Hematopoietic multipotent progenitor cell treated with erythropoietin and hydrocortisone succinate and interleukin-3 and kit ligand, for 17 days (in vitro differentiated cells): Measurements from ENCODE around the gene THRSP.
"Not testable (repeated sequence)": the region's sequence is repeated elsewhere in the genome, so short reads cannot be mapped to it uniquely, and the experiment has no call there.

Source experiments
- DNase-seq: peaks from one replicate; pipeline ENCODE4 v3.0.0-alpha.2; 2015; ENCODE audit warnings: low spot score

Gene THRSP

DNA sequence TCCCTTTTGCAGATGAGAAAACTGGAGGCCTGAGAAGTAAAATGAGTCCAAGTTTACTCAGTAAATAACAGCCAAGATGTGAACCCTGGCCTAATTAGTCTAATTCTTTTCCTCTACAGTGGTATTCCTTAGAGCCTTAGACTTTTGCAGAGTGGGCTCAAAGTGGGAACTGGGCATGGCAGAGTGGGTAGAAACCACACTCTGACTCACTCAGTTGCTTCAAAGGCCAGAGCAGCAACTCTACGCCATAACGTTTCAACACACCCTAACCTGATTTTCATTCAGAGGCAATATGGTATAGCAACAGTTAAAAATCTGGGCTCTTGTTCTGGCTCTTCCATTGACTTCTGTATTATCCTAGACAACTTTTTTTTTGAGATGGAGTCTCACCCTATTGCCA, 2.8 kb downstream of the THRSP start:
- no peak for DNase-seq

DNA sequence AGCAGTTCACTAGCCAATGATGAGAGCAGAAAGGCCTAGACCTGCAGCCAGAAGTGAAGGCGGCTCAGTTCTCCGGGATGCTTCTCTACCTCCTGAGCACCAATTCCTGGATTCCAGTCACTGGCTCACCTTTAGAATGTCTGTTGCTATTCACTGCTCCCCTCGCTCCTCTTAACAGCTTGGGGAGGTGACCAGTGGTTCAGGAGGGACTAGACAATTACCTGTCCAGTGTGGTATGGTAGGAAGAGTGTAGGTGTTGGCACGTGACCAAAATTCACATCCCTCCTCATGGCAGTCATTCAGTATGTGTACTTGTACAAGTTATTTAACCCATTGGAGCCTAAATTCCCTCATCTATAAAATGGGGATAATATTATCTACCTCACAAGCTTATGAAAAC, 4.0 kb downstream of the THRSP start:
- no peak for DNase-seq

DNA sequence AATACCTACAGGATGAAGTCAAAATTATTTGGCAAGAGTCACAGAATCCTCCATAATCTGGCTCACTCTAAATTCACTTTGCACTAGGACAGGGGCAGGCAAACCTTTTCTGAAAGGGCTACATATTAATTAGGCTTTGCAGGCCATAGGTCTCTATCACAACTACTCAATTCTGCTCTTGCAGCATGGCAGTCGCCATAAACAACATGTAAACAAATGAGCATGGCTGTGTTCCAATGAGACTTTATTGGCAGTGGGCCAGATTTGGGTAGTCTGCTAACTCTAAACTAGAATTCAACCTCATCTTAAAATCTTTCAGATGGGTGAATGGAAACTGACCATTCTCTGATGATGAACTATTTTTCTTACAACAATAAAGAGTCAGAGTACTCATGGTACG, 5.8 kb downstream of the THRSP start:
- peak; percentile 73 for DNase-seq

DNA sequence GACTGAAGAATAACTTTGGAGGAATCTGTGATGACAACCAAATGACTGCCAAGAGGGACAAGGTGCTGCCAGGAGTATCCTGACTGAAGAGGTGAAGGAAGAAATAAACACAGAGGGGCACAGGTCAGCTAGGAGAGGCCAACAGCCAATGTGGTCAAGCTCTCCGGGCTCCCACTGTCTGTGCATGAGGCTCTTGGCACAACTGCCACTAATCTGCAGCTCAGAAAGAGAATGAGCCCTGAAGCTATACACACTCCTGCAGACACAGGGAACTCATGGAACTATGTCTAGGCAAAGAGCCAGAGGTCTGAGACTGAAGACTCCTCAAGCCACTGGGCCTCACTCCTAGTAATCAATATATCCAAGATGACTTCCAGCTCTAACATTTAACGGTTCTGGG, 7.0 kb downstream of the THRSP start:
- DNase-seq = no peak

DNA sequence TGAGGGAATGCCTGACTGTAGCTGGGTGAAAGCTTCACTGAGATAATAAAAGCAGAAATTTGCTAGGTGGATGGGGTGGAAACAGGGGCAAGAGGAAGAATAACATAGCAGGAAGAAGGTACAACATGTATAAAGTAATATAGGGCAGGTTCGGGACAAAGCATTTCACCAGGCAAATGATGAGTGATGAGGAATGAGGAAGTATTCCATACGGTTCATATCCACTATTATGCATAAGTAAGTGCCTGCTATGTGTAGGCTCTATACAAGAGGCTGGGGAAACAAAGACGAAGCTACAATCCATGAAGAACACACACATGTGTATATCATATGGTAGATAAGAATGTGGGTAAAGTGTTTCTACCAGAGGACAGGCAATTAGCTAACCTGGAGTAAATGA, 8.1 kb downstream of the THRSP start:
- DNase-seq = no peak

DNA sequence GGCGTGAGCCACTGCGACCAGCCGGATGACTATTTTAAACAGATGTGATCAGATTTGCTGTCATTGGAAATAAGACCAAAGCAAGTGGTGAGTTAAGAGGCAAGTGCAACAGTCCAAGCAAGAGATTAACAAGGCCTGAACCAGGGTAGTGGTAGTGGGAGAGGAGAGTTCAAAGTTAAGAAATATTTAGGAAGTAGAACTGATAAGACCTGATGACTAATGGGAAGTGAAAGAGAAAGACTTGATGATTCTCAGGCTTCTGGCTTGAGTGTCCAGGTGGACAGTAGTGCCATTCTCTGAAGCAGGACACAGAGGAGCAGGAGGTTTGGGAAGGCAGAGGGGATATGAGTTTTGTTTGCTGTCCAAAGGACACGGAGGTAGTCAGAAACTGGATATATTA, 8.8 kb downstream of the THRSP start:
- no peak for DNase-seq

DNA sequence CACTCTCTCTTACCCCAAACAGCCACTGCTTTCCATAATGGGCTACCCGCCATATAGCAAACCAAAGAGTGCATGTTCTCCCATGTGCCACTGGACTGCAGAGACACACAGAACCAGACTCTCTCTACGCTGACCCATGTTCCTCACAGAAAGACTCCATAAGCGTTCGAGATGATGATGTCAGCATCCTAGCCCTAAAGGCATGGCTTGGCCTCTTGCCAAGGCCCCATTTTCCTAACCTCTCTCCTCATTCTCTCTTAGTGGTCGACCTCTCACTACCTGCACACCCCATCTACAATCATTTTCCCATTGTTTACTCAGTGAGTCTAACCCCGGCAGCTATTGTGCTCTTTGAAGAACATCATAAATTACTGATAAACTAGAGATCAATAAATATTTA, 11.1 kb downstream of the THRSP start:
- DNase-seq = no peak

DNA sequence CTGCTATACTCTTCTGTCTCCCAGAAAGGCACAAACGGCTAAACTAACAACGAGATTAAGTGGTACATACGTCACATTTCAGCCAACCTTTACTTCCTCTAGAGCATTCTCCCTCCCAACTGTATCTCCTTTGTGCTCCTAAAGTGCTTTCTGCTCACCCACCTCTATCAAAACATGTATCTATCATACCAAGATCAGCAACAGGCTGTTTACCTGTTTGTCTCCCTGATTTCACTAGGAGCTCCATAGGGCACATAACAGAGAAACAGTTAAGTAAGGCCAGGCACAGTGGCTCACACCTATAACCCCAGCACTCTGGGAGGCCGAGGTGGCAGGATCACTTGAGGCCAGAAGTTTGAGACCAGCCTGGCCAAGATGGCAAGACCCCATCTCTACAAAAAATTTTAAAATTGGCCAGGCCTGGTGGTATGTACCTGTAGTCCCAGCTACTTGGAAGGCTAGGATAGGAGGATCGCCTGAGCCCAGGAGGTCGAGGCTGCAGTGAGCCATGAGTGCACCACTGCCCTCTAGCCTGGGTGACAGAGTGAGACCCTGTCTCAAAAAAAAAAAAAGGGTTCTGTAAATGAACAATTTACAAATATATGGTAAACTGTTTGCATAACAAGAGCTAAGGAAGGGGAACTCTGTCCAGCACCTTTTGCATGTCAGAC, 13.2 kb downstream of the THRSP start:
- DNase-seq = no peak

DNA sequence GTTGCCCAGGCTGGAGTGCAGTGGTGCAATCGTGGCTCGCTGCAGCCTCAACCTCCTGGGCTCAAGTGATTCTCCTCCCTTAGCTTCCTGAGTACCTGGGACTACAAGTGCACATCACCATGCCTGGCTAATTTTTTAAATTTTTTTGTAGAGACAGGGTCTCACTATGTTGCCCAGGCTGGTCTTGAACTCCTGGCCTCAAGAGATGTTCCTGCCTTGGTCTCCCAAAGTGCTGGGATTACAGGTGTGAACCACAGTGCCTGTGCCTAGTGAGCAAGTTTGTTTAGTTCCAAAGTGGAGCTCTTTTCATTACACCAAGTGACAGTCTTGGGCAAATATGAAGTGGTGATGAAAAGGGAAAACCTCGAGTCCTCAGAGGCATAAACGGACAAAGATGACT, 13.9 kb downstream of the THRSP start:
- DNase-seq = not testable (repeated sequence)

DNA sequence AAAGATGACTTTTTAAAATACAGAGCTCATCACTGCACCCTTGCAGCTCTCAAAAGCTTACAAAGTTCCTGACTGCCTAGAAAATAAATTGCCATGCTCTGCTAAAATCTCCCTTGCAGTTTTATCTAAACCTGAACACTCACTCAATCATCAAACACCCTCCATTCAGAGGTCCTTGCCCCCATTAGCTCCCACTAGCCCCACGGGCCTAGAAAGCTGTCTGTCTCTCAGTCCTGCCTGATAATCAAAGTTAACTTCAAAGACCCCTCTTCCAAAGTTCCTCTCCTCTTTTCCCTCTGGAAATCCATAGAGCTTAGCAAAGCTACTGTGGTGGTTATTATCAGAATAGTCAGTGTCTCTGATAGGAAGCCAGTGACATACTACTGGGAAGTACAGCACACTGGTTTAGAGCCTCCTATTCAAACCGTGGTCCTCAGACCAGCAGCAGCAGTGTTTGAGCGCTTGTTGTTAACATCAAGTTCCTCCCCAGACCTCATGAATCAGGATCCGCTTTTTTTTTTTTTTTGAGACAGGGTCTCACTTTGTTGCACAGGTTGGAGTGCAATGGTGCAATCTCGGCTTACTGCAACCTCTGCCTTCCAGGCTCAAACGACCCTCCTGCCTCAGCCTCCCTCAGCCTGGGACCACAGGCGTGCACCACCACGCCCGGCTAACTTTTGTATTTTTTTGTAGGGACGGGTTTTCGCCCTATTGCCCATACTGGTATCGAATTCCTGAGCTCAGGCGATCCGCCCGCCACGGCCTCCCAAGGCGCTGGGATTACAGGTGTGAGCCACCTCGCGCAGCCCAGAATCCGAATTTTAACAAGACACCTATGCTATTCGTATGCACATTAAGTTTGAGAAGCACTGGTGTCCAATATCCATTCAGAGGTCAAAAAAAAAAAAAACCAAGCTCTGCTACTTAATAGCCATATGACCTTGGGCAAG, 14.8 kb downstream of the THRSP start:
- DNase-seq = no peak

DNA sequence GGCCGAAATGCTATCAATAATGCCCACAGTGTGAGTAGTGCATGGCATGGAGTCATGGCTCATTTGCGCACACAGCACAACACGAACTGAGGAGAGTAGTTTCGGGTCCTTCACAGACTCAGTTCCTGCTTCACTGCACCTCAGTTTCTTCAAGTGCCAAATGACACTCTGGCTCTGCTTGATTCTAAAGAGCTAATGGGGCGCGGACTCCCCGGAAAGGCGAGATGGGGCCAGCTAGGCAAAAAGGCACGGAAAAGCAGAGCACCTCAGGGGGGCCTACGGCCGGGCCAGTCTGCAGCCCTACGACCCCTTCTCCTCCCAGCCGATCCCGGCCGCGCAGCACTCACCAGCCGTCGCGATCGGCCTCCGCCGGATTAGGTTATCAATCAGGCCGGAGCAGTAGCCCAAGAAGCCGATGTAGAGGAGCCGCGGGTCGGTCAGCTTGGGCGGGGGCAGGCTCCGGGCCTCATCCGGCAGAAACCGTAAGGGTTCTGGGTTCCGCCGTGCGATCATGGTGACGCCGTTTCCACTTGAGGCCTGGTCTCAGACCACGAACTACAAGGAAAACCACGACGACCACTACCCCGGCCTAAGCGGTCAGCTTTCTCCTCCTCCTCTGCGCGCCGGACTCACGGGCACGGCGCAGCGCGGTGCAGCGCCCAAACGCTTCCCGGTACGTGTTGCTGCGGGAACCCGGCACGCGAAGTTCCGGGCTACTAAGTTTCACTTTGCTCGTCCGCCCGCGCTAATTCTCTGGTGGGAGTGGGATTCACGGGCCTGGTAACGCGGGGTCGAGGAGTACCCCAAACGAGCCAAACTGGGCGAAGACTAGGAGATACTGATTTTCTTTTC, 15.8 kb downstream of the THRSP start, which contains the start of gene NDUFC2:
Gene NDUFC2, minus strand, starts transcription at position 631 of the 852 bp plus-strand sequence. Its CDS starts 118 bp downstream, at position 513.
- DNase-seq = peak; percentile 49

DNA sequence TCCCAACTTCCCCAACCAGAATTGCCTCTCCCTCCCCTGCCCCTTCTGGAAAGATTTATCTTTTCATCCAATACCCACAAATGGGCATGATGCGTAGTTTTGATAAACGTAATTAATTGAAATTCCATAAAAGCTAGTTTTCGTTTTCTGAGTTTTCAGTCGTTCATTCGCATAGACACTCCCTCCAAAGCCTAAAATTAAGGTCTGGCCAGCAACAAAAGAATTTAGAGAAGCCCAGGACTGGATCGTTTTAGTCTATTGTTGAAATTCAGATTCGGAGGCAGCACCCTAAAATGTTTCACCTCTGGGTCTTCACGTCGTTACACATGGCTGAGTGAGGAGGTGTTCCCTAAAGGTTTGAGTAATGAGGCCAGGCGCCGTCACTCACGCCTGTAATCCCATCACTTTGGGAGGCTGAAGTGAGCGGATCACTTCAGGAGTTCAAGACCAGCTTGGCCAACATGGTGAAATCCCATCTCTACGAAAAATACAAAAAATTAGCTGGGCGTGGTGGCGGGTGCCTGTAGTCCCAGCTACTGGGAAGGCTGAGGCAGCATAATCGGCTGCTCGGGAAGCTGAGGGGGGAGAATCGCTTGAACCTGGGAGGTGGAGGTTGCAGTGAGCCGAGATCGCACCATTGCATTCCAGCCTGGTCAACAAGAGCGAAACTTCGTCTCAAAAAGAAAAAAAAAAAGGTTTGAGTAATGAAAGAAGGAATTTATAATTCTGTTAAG, 16.6 kb downstream of the THRSP start:
- DNase-seq = no peak

DNA sequence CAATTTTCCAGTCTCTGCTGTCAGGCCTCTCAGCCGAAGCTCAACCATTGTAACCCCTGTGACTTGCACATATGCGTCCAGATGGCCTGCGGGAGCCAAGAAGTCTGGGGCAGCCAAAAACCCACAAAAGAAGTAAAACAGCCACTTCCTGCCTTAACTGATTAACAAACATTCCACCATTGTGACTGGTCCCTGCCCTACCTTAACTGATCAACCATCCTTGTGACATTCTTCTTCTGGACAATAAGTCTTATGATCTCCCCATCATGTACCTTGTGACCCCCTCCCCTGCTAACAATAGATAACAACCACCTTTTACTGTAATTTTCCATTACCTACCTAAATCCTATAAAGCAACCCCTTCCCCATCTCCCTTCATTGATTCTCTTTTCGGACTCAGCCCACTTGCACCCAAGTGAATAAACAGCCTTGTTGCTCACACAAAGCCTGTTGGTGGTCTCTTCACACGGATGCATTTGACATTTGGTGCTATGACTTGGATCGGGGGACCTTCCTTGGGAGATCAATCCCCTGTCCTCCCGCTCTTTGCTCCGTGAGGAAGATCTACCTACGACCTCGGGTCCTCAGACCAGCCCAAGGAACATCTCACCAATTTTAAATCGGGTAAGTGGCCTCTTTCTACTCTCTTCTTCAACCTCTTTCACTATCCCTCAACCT, 17.3 kb downstream of the THRSP start:
- no peak for DNase-seq

DNA sequence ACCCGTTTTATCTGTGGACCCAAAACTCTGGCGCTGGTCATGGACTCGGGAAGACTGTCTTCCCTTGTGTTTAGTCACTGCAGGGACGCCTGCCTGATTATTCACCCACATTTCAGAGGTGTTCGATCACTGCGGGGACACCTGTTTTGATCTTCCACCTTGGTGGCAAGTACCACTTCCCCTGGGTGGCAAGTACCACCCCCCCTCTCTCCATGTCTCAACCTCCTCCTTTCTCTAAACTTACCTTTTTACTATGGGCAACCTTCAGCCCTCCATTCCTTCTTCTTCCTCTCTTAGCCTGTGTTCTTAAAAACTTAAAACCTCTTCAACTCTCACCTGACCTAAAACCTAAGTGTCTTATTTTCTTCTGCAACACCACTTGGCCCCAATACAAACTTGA, 17.9 kb downstream of the THRSP start:
- no peak for DNase-seq

DNA sequence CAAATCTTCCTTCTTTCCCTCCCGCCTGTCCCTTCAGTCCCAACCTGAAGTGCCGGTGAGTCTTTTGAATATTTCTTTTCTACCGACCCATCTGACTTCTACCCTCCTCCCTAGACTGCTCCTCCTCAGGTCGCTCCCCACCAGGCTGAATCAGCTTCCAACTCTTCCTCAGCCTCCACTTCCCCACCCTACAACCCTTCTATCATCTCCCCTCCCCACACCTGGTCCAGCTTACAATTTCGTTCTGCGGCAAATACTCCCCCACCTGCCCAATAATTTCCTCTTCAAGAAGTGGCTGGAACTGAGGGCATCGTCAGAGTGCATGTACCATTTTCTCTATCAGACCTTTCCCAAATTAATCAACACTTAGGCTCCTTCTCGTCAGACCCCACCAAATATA, 18.5 kb downstream of the THRSP start:
- DNase-seq = no peak

DNA sequence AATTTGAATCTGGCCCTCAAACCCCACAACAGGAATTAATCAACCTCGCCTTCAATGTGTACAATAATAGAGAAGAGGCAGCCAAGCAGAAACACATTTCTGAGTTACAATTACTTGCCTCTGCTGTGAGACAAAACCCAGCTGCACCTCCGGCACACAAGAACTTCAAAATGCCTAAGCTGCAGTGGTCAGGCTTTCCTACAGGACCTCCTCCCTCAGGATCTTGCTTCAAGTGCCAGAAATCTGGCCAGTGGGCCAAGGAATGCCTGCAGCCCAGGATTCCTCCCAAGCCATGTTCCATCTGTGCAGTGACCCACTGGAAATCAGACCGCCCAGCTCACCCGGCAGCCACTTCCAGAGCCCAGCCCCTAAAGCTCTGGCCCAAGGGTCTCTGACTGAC, 19.4 kb downstream of the THRSP start:
- no peak for DNase-seq

DNA sequence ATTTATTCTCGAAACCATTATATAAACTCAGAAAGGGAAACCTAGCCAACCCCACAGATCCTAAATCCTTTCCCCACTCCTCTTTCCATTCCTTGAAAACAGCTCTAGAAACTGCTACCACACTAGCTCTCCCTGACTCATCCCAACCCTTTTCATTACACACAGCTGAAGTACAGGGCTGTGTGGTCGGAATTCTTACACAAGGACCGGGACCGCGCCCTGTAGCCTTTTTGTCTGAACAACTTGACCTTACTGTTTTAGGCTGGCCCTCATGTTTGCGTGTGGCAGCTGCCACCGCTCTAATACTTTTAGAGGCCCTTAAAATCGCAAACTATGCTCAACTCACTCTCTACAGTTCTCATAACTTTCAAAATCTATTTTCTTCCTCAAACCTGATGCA, 20.8 kb downstream of the THRSP start:
- not testable (repeated sequence) for DNase-seq

DNA sequence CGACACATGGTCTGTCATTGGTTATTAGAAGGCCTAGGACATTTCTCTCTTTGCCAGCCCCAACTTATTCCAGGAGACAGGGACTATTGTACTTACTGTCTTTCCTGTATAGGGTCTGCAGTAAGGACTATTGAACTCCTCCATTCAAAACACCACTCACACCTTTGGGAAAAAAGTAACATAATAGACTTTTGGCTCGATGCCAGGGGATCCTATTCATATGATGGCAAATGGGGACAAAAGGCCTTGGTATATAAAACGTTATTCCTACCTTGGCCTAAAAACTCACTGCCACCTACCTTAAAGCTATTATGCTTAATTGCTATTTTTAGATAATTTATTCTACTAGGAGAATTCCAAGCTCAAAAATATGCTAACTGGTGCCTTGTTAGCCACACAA, 22.3 kb downstream of the THRSP start:
- no peak for DNase-seq

DNA sequence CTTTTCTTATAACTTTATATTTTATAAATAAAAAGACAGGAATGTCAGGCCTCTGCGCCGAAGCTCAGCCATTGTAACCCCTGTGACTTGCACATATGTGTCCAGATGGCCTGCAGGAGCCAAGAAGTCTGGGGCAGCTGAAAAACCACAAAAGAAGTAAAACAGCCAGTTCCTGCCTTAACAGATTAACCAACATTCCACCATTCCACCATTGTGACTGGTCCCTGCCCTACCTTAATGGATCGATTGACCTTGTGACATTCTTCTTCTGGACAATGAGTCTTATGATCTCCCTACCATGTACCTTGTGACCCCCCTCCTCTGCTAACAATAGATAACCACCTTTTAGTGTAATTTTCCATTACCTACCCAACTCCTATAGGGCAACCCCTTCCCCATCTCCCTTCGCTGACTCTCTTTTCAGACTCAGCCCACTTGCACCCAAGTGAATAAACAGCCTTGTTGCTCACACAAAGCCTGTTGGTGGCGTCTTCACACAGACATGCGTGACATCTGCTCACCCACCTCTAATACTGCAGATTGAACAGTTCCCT, 22.9 kb downstream of the THRSP start:
- DNase-seq = not testable (repeated sequence)

DNA sequence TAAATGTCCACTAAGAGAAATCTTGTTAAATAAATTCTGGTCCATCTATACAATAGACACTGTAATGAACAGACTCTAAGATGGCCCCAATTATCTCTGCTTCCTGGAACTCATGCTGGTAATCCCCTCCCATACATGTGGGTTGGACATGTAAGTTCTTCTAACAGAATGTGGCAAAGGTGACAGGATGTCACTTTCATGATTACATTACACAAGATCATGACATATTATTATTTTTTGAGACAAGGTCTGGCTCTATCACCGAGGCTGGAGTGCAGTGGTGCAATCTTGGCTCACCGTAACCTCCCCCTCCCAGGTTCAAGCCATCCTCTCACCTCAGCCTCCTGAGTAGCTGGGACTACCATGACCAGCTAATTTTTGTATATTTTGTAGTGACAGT, 30.6 kb downstream of the THRSP start:
- DNase-seq = no peak
